Erythroblast (primary cell): ENCODE data around the gene CYSRT1.

Source experiments
- DNase-seq, 2 experiments: peaks; one replicate each; lab custom pipeline; 2025; lab: John Stamatoyannopoulos, UW
- GATA1 ChIP-seq: IDR thresholded peaks from 2 replicates; pipeline ENCODE4 v1.6.1; 2011; ENCODE audit warnings: low read depth, mild to moderate bottlenecking, control low read depth, low read length, moderate library complexity
- POLR2A ChIP-seq: IDR thresholded peaks from 2 replicates; pipeline ENCODE4 v1.6.1; 2011; ENCODE audit warnings: mild to moderate bottlenecking, low read length

The CYSRT1 gene

GRCh38 chr9:137229903-137230704 is 5.1 kb downstream of the CYSRT1 start:
- TF ChIP-seq POLR2A = no peak
- TF ChIP-seq GATA1 = no peak
- DNase-seq = no peak

GRCh38 chr9:137230705-137231371 is 5.9 kb downstream of the CYSRT1 start, which contains the start of gene SLC34A3:
Gene SLC34A3, plus strand, starts transcription at chr9:137230901. Its CDS starts 802 bp downstream, at chr9:137231703.
- TF ChIP-seq GATA1 (no peak), POLR2A (no peak)
- DNase-seq = no peak

- no peak for TF ChIP-seq POLR2A
- TF ChIP-seq GATA1 = no peak
- no peak for DNase-seq
Measured at GRCh38 chr9:137231372-137232039, 6.5 kb downstream of the CYSRT1 start.

- DNase-seq = no peak
- TF ChIP-seq GATA1 = no peak
- no peak for TF ChIP-seq POLR2A
Measured at GRCh38 chr9:137232101-137232500, 7.1 kb downstream of the CYSRT1 start.

- DNase-seq = no peak
- TF ChIP-seq POLR2A (no peak), GATA1 (no peak)
Measured at GRCh38 chr9:137232510-137232909, 7.5 kb downstream of the CYSRT1 start.

GRCh38 chr9:137233143-137233980 is 8.4 kb downstream of the CYSRT1 start:
- TF ChIP-seq POLR2A (no peak), GATA1 (no peak)
- no peak for DNase-seq

GRCh38 chr9:137234055-137234697 is 9.2 kb downstream of the CYSRT1 start:
- DNase-seq = no peak
- TF ChIP-seq POLR2A (no peak), GATA1 (no peak)

GRCh38 chr9:137234758-137235423 is 9.9 kb downstream of the CYSRT1 start:
- TF ChIP-seq GATA1 (no peak), POLR2A (no peak)

GRCh38 chr9:137235424-137236237 is 10.7 kb downstream of the CYSRT1 start:
- TF ChIP-seq POLR2A (no peak), GATA1 (no peak)
- DNase-seq = no peak

More at GRCh38 chr9:137234758-137235423, 9.9 kb downstream of the CYSRT1 start:
- DNase-seq = no peak

GRCh38 chr9:137236238-137236935 is 11.4 kb downstream of the CYSRT1 start:
- peak; percentile 89 to 93 for DNase-seq
- TF ChIP-seq GATA1 (no peak), POLR2A (no peak)

GRCh38 chr9:137236936-137237421 is 12.0 kb downstream of the CYSRT1 start:
- DNase-seq = no peak
- TF ChIP-seq POLR2A = no peak
- TF ChIP-seq GATA1 = no peak
